Ovary (tissue), 9 donors: ENCODE data around the gene HBB. TPM values are rescaled to one million over a fixed set of nuclear protein-coding genes. Genes with fewer than 3 reads are reported as not detected.
"Not testable (repeated sequence)": the region's sequence is repeated elsewhere in the genome, so short reads cannot be mapped to it uniquely, and the experiment has no call there.

ENCODE experiments used
- DNase-seq, 5 donors: peaks; one replicate each; pipeline ENCODE4 v3.0.0-alpha.2; 2019 to 2020
- H3K27ac ChIP-seq, 2 donors: fragments of 200-600 bp; one replicate each; pipeline versions ENCODE4 v1.5.1 to v1.8.0; 2019 to 2022
- H3K27me3 ChIP-seq: fragments of 200-600 bp; one replicate; pipeline ENCODE4 v1.8.0; 2022
- H3K36me3 ChIP-seq: fragments of 200-600 bp; sonication (generic); one replicate; pipeline ENCODE4 v1.5.1; 2019
- H3K4me1 ChIP-seq: one replicate; pipeline ENCODE4 v1.8.1; 2013; ENCODE audit warnings: mild to moderate bottlenecking, moderate library complexity; ENCODE audit not compliant: insufficient read depth
- H3K4me3 ChIP-seq: fragments of 200-600 bp; sonication (generic); one replicate; pipeline ENCODE4 v1.5.1; 2017
- H3K9me3 ChIP-seq, 2 donors: fragments of 200-600 bp in 1 of 2; sonication (generic) in 1 of 2; one replicate each; pipeline versions ENCODE4 v1.5.1 to v1.8.1; 2013 to 2019; ENCODE audit warnings: mild to moderate bottlenecking in 1 of 2, moderate library complexity in 1 of 2
- CTCF ChIP-seq, 3 donors: fragments of 450-650 bp in 2 of 3; fragments of 200-600 bp in 1 of 3; IDR thresholded peaks; one replicate each; pipeline versions ENCODE4 v1.5.1 to v1.8.0; 2016 to 2022; ENCODE audit warnings: antibody characterized with exemption in 3 of 3, mild to moderate bottlenecking in 1 of 3
- EP300 ChIP-seq: sonication (generic); formaldehyde crosslinking; IDR thresholded peaks from one replicate; pipeline ENCODE4 v1.6.1; 2017; ENCODE audit warnings: antibody characterized with exemption
- POLR2A ChIP-seq: fragments of 450-650 bp; IDR thresholded peaks from one replicate; pipeline ENCODE4 v1.6.1; 2017; ENCODE audit warnings: antibody characterized with exemption, mild to moderate bottlenecking, moderate library complexity
- WGBS, 3 donors: extraction: QIAGEN DNeasy Blood & Tissue Kit in 1 of 3; methylation state at CpG; one replicate each; pipeline versions ENCODE4 v1.1.5 to v1.1.7; 2013 to 2017; 5-methylcytosine and 5-hydroxymethylcytosine counted together
- intact Hi-C, 4 donors: fragments of 100-400 bp; cut with DNase I; formaldehyde crosslinking; loops; one replicate each; pipeline versions ENCODE4 v1.11.0 to v1.15.1; 2022 to 2023
- polyA plus RNA-seq, 2 donors: library from polyadenylated mRNA; stranded (reverse); fragments of 200-250 nt in 1 of 2; fragments of 350-450 nt in 1 of 2; fragmentation: Illumina TruSeq in 1 of 2; extraction: RNeasy Lipid Tissue Mini Kit (QIAGEN cat#74804) in 1 of 2; gene quantifications; one replicate each; pipeline ENCODE4 v1.2.3, GENCODE V29; 2013 to 2014
- total RNA-seq, 7 donors: library from RNA; depleted of rRNA in 2 of 7; stranded (reverse); fragments of >200 nt in 2 of 7; fragmentation: NEBNext Ultra II Directional in 3 of 7; extraction: Animal tissue kit (Norgen Biotek cat#: 25700) in 3 of 7; gene quantifications; one replicate each; pipeline versions ENCODE4 v1.1.0 to v1.2.4, GENCODE V29; 2016 to 2023
- donor health status: DM: no; HTN: no; CAD: no; lungs with moderate emphysema.
- donor health status: DM: no; HTN: no; CAD: no.
- donor health status: Bipolar disorder and iron deficiency.
- donor health status: DM: yes; HTN: yes; CAD: no.
- donor health status: DM: no; HTN: no; CAD: no.
- donor health status: DM: yes; HTN: yes; CAD: no.

HBB gene
- total and polyA plus RNA-seq, 9 donors, result 9.1 to 393 (median 118) TPM

- intact Hi-C loops, result no loop called here
- WGBS, 3 donors, result 46 to 57% (median 54%) methylated on average over 1 of the region's 1 CpG
- Histone ChIP-seq H3K36me3 (no peaks in the 10 kb centered on the region), H3K4me1 (no peaks in the 10 kb centered on the region), H3K27ac (no peak overlapping the region), H3K9me3 (no peaks in the 10 kb centered on the region), H3K4me3 (no peak overlapping the region), H3K27me3 (no peaks in the 10 kb centered on the region)
- TF ChIP-seq CTCF (IDR thresholded peaks at IDR 0.05), result no peak
- no peak for TF ChIP-seq POLR2A
- no peak for TF ChIP-seq EP300
- DNase-seq, result no peak
These were observed 26.0 kb upstream of the HBB start for GRCh38 chr11:5252919-5253265.

- Histone ChIP-seq H3K27me3 (no peaks in the 10 kb centered on the region), H3K4me3 (no peak overlapping the region), H3K9me3 (no peaks in the 10 kb centered on the region), H3K4me1 (no peaks in the 10 kb centered on the region), H3K27ac (no peak overlapping the region), H3K36me3 (no peaks in the 10 kb centered on the region)
- WGBS, 3 donors, result 47 to 50% (median 49%) methylated on average over 9 of the region's 9 CpGs
- TF ChIP-seq EP300, result no peak
- TF ChIP-seq POLR2A, result no peak
- no peak for TF ChIP-seq CTCF (IDR thresholded peaks at IDR 0.05)
- DNase-seq, result no peak
- intact Hi-C loops, result no loop called here
These were observed 25.5 kb upstream of the HBB start for GRCh38 chr11:5252192-5252918.

- Histone ChIP-seq H3K36me3 (no peaks in the 10 kb centered on the region), H3K27me3 (no peaks in the 10 kb centered on the region), H3K9me3 (no peaks in the 10 kb centered on the region), H3K27ac (no peak overlapping the region), H3K4me1 (no peaks in the 10 kb centered on the region), H3K4me3 (no peak overlapping the region)
- intact Hi-C loops, result no loop called here
- no peak for TF ChIP-seq POLR2A
- no peak for TF ChIP-seq CTCF (IDR thresholded peaks at IDR 0.05)
- TF ChIP-seq EP300, result no peak
- 32 to 84% (median 40%) methylated on average over 2 of the region's 2 CpGs for WGBS, 3 donors
- DNase-seq, result no peak
These were observed 24.9 kb upstream of the HBB start for GRCh38 chr11:5251746-5252145.

- no peak overlapping the region for H3K27ac ChIP-seq
- no peaks in the 10 kb centered on the region for H3K9me3 ChIP-seq
- H3K36me3 ChIP-seq, result no peaks in the 10 kb centered on the region
- TF ChIP-seq EP300 (no peak), CTCF (IDR thresholded peaks at IDR 0.05) (no peak), POLR2A (no peak)
- no peak for DNase-seq
- no peaks in the 10 kb centered on the region for H3K27me3 ChIP-seq
- intact Hi-C loops, result no loop called here
- WGBS, 3 donors, result 81 to 84% (median 81%) methylated on average over 4 of the region's 4 CpGs
- H3K4me3 ChIP-seq, result no peak overlapping the region
- H3K4me1 ChIP-seq, result no peaks in the 10 kb centered on the region
These were observed 23.8 kb upstream of the HBB start for GRCh38 chr11:5250543-5251204.

- H3K27me3 ChIP-seq, intact Hi-C loops, H3K4me1 ChIP-seq, H3K9me3 ChIP-seq, DNase-seq, H3K4me3 ChIP-seq, H3K36me3 ChIP-seq, H3K27ac ChIP-seq: not testable (repeated sequence)
- WGBS, 3 donors, result 70 to 75% (median 71%) methylated on average over 3 of the region's 9 CpGs
These were observed 23.0 kb upstream of the HBB start, which contains the start of gene HBG1 for GRCh38 chr11:5249807-5250396. TSS of gene HBG1 (minus strand) at chr11:5249857. CDS start at chr11:5249804, 53 bp downstream.

- DNase-seq, H3K9me3 ChIP-seq, H3K4me3 ChIP-seq, H3K4me1 ChIP-seq, H3K27ac ChIP-seq, H3K36me3 ChIP-seq, H3K27me3 ChIP-seq, intact Hi-C loops: not testable (repeated sequence)
- 73 to 76% (median 76%) methylated on average over 7 of the region's 7 CpGs for WGBS, 3 donors
These were observed 21.6 kb upstream of the HBB start for GRCh38 chr11:5248498-5248897.
